ENCODE data around the gene TRMT11. TPM values are rescaled to one million over a fixed set of nuclear protein-coding genes. Genes with fewer than 3 reads are reported as not detected.

Gene TRMT11
- total and polyA plus RNA-seq, 2 of the 13 experiments (the other 11 are each of a cell fraction or from before 2014, with no cell fraction given) = 42.2 to 81.9 TPM

DNA sequence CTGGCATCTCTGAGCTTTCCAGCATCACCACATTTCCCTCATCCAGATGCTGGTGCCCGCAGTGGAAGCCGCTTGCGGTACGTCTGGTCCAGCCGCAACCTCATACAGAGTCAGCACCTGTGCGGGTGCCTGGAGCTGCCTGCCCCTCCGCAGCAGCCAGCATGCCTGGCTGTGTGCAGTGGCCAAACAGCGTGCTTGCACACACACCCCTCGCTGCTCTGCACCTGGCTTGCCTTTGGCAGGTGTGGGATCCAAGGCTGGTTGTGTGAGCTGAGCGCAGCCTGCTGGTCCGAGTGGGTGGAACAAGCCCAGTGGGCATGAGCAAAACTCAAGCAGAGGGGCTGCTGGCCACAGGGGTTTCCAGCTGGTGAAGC lies 32.9 kb upstream of the TRMT11 start (continued):
- TF ChIP-seq, protein P1, sequence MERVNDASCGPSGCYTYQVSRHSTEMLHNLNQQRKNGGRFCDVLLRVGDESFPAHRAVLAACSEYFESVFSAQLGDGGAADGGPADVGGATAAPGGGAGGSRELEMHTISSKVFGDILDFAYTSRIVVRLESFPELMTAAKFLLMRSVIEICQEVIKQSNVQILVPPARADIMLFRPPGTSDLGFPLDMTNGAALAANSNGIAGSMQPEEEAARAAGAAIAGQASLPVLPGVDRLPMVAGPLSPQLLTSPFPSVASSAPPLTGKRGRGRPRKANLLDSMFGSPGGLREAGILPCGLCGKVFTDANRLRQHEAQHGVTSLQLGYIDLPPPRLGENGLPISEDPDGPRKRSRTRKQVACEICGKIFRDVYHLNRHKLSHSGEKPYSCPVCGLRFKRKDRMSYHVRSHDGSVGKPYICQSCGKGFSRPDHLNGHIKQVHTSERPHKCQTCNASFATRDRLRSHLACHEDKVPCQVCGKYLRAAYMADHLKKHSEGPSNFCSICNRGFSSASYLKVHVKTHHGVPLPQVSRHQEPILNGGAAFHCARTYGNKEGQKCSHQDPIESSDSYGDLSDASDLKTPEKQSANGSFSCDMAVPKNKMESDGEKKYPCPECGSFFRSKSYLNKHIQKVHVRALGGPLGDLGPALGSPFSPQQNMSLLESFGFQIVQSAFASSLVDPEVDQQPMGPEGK (CRISPR knock-in tag; IDR thresholded peaks at IDR 0.05) = no peak
- TF ChIP-seq TRIM24 (CRISPR knock-in tag; IDR thresholded peaks at IDR 0.05) (no peak), KMT2A (CRISPR knock-in tag; IDR thresholded peaks at IDR 0.05) (0 out of 2 replicates have a peak, but pooled peaks have one; percentile 49), SP4 (CRISPR knock-in tag; IDR thresholded peaks at IDR 0.05) (peak; percentile 62), ZBTB20 (CRISPR knock-in tag; IDR thresholded peaks at IDR 0.05; ENCODE audit: borderline replicate concordance, low read depth) (no peak), ZFP36 (IDR thresholded peaks at IDR 0.05; ENCODE audit: borderline replicate concordance, low read depth, low read length, partially characterized antibody) (no peak), LCORL (IDR thresholded peaks at IDR 0.05) (no peak), LCORL (CRISPR knock-in tag; IDR thresholded peaks at IDR 0.05) (peak; percentile 80), ZNF282 (IDR thresholded peaks at IDR 0.05; ENCODE audit: partially characterized antibody) (no peak), HMG20B (CRISPR knock-in tag; conservative IDR thresholded peaks at IDR 0.05) (no peak), MLLT10 (CRISPR knock-in tag; IDR thresholded peaks at IDR 0.05) (no peak), HOXA9 (CRISPR knock-in tag; IDR thresholded peaks at IDR 0.05; ENCODE audit: borderline replicate concordance) (0 out of 2 replicates have a peak, but pooled peaks have one; percentile 33), ZNF383 (CRISPR knock-in tag; IDR thresholded peaks at IDR 0.05; ENCODE audit: borderline replicate concordance) (no peak), DNMT1 (CRISPR knock-in tag; IDR thresholded peaks at IDR 0.05) (peak; percentile 17; the same call in 1 of the 2 replicates), ZNF747 (CRISPR knock-in tag; IDR thresholded peaks at IDR 0.05; ENCODE audit: borderline replicate concordance) (no peak), ZNF709 (CRISPR knock-in tag; IDR thresholded peaks at IDR 0.05) (no peak), SMARCC2 (IDR thresholded peaks at IDR 0.05) (no peak), KDM4B (CRISPR knock-in tag; IDR thresholded peaks at IDR 0.05) (no peak), ZNF326 (CRISPR knock-in tag; IDR thresholded peaks at IDR 0.05; ENCODE audit: borderline replicate concordance) (no peak), ZNF672 (CRISPR knock-in tag; IDR thresholded peaks at IDR 0.05) (0 out of 2 replicates have a peak, but pooled peaks have one; percentile 50), WIZ (CRISPR knock-in tag; IDR thresholded peaks at IDR 0.05) (no peak), SRSF4 (IDR thresholded peaks at IDR 0.05; ENCODE audit: low read depth, low read length, poor library complexity, severe bottlenecking) (no peak)
- TF ChIP-seq, protein P2, sequence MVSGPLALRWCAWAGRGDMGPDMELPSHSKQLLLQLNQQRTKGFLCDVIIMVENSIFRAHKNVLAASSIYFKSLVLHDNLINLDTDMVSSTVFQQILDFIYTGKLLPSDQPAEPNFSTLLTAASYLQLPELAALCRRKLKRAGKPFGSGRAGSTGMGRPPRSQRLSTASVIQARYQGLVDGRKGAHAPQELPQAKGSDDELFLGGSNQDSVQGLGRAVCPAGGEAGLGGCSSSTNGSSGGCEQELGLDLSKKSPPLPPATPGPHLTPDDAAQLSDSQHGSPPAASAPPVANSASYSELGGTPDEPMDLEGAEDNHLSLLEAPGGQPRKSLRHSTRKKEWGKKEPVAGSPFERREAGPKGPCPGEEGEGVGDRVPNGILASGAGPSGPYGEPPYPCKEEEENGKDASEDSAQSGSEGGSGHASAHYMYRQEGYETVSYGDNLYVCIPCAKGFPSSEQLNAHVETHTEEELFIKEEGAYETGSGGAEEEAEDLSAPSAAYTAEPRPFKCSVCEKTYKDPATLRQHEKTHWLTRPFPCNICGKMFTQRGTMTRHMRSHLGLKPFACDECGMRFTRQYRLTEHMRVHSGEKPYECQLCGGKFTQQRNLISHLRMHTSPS (CRISPR knock-in tag; IDR thresholded peaks at IDR 0.05; ENCODE audit: low read depth) = no peak; the same call in 1 of the 2 replicates
- TF ChIP-seq, protein P3, sequence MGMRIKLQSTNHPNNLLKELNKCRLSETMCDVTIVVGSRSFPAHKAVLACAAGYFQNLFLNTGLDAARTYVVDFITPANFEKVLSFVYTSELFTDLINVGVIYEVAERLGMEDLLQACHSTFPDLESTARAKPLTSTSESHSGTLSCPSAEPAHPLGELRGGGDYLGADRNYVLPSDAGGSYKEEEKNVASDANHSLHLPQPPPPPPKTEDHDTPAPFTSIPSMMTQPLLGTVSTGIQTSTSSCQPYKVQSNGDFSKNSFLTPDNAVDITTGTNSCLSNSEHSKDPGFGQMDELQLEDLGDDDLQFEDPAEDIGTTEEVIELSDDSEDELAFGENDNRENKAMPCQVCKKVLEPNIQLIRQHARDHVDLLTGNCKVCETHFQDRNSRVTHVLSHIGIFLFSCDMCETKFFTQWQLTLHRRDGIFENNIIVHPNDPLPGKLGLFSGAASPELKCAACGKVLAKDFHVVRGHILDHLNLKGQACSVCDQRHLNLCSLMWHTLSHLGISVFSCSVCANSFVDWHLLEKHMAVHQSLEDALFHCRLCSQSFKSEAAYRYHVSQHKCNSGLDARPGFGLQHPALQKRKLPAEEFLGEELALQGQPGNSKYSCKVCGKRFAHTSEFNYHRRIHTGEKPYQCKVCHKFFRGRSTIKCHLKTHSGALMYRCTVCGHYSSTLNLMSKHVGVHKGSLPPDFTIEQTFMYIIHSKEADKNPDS (CRISPR knock-in tag; IDR thresholded peaks at IDR 0.05) = peak; percentile 82; the same call in 1 of the 2 replicates
- TF ChIP-seq, protein P4, sequence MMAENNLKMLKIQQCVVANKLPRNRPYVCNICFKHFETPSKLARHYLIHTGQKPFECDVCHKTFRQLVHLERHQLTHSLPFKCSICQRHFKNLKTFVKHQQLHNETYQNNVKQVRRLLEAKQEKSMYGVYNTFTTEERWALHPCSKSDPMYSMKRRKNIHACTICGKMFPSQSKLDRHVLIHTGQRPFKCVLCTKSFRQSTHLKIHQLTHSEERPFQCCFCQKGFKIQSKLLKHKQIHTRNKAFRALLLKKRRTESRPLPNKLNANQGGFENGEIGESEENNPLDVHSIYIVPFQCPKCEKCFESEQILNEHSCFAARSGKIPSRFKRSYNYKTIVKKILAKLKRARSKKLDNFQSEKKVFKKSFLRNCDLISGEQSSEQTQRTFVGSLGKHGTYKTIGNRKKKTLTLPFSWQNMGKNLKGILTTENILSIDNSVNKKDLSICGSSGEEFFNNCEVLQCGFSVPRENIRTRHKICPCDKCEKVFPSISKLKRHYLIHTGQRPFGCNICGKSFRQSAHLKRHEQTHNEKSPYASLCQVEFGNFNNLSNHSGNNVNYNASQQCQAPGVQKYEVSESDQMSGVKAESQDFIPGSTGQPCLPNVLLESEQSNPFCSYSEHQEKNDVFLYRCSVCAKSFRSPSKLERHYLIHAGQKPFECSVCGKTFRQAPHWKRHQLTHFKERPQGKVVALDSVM (CRISPR knock-in tag; IDR thresholded peaks at IDR 0.05) = no peak

Measured in HepG2 (cell line).